ENCODE results near the gene SAC3D1.
"Not testable (repeated sequence)": the region's sequence is repeated elsewhere in the genome, so short reads cannot be mapped to it uniquely, and the experiment has no call there.

Gene SAC3D1

GRCh38 chr11:65040847-65041622 lies at the start of gene SAC3D1:
SAC3D1 (plus strand) TSS chr11:65041210; CDS start chr11:65041293, 83 bp downstream.
- DNase-seq, result peak; percentile 85

DNA sequence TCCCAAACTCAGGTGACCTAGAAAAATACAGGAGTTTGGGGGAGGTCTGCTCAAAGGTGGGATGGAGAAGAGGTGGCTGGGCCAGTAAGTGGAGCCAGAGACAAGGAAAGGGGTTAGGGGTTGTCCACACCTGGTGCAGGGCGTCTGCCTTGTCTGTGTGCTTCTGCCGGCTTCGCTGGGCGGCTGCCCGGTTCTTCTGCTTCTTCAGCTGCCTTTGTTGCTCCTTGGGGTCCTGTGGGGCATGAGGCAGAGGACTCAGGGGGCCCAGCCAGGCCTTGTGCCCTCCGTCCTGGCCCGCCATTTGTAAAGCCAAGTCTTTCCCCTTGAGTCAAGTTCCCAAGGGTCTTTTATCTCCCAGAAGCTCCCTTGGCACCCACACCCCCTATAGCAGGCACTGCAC lies 46.7 kb upstream of the SAC3D1 start:
- DNase-seq, result no peak

DNA sequence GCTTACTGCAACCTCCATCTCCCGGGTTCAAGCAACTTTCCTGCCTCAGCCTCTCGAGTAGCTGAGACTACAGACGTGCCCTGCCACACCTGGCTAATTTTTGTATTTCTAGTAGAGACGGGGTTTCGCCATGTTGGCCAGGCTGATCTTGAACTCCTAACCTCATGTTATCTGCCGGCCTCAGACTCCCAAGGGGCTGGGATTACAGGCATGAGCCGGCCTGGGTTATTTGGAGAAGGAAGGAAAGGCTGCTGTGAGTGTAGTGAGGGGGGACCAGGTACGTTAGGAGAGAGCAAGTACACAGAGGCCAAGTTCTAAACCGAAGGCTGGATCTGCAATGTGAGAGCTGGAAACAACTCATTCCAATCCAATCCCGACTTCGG lies 44.7 kb upstream of the SAC3D1 start:
- no peak for DNase-seq

DNA sequence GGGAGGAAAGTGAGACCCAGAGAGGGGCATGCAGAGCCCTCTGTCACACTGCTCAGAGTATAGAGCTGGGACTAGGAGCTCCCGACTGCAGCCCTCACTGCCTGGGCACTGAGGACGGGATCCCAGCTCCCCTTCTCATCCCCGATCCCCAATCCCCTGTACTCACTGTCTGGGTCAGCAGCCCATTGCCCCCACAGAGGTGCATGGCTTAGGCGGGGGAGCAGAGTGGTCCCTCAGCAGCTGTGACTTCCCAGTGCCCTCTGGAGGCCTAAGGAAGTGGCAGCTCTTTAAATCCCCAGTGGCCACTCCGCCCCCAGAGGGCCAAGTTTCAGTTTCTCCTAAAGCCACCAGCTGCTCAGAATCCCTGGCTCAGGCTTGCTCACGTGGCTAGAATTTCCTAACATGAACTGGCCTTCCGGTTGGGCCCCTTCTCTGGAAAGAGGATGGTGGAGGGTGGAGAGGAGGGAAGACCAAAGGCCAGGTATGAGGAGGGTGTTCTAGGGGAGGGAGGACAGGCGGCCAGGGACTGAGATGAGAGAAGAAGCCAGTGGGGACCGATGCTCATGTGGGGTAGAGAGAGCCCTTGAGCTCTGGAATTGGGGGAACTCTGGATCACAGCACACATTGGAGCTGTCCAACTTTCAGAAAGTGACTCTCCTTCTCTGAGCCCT lies 44.2 kb upstream of the SAC3D1 start, which contains the start of gene BATF2:
BATF2 (minus strand) TSS at position 262 of the 671 bp plus-strand sequence; CDS start at position 205, 57 bp downstream.
- DNase-seq, result no peak

- no peak for DNase-seq
These were observed 42.9 kb upstream of the SAC3D1 start for GRCh38 chr11:64998141-64998540.

DNA sequence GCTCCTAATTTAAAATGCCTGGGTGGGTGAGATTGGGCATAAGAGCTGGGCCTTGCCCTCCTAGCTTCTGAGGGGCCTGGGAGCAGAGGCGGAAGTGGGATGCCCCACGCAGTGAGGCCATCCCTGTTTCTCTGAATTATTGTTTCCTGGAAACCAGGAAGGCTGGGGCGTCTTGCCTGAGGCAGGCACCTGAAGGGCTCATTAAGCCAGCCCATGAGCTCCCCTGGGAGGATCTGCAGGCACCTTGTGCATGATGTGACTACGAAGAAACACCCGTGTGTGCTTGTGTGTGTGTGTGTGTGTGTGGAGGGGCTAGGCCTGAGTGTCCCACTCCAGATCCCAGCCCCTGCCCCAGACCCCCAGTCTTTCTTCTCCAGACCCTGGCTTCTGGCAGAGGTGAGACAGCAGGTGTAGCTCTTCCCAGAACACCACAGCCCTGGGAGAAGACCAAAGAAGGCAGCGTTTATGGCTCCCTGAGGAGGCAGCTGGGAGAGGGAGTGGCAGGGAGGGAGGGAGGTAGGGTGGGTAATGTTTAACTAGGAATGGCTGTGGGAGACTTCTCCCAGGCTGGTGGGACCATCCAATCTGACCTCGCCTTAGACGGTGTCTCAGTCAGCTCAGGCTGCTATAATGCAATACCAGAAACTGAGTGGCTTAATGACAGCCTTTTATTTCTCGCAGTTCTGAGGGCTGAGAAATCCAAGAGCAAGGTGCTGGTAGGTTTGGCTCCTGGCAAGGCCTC lies 42.1 kb upstream of the SAC3D1 start:
- DNase-seq, result no peak

GRCh38 chr11:64999478-64999877 lies 41.5 kb upstream of the SAC3D1 start:
- DNase-seq, result no peak

DNA sequence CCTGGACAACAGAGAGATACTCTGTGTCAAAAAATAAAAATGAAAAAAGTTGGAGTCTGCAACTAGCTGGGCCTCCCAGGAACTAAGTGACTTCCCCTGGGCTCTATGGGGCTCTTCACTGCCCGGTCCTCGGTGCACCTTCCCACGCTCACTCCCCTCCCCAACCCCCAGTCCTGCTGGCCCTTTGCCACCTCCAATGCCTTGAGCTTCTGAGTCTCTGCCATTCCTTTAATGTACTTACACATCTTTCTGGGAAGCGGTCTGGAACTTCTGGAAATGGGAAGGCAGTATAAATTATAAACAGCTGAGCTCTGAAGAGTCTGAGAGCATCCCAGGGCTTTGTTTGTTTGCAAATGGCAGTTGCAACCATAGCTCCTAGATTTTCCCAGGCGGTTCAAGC lies 38.3 kb upstream of the SAC3D1 start:
- DNase-seq, result no peak

DNA sequence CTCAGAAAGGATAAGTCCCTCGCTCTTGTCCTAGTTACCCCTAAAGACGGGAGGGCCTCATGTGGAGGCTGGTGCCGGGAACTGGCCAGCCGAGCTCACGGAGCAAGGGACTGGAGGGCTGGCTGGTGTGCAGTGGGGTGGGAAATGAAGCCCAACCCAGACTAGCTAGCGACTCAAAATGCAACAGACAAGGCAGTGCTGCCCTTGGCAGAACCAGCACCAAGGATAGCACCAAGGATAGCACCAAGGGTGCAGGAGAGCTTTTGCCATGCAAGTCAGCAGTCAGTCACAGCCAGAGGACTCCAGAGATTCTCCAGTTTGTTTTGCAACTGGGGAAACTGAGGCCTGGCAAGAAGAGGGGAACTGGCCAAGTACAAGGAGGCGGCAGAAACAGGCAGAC lies 37.7 kb upstream of the SAC3D1 start:
- DNase-seq, result no peak

DNA sequence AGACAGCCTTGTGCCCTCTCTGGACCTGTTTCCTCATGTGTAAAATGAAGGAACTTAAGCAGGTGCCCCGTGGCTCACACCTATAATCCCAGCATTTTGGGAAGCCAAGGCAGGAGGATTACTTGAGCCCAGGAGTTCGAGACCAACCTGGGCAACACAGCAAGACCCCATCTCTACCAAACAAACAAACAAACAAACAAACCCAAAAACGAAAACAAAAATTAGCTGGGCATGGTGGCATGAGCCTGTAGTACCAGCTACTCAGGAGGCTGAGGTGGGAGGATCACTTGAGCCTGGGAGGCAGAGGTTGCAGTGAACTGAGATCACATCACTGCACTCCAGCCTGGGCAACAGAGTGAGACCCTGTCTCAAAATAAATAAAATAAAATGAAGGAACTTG lies 37.0 kb upstream of the SAC3D1 start:
- not testable (repeated sequence) for DNase-seq

GRCh38 chr11:65008016-65008415 lies 33.0 kb upstream of the SAC3D1 start:
- DNase-seq, result no peak

GRCh38 chr11:65008873-65009272 lies 32.1 kb upstream of the SAC3D1 start:
- no peak for DNase-seq

- DNase-seq, result peak; percentile 84
These were observed 27.7 kb upstream of the SAC3D1 start for GRCh38 chr11:65013130-65013887.

GRCh38 chr11:65013888-65014725 lies 26.9 kb upstream of the SAC3D1 start, which contains the start of gene ARL2:
ARL2 (plus strand) TSS chr11:65014160; CDS start chr11:65014208, 48 bp downstream.
- DNase-seq, result peak; percentile 78

- DNase-seq, result no peak
These were observed 26.2 kb upstream of the SAC3D1 start for GRCh38 chr11:65014726-65015227.

DNA sequence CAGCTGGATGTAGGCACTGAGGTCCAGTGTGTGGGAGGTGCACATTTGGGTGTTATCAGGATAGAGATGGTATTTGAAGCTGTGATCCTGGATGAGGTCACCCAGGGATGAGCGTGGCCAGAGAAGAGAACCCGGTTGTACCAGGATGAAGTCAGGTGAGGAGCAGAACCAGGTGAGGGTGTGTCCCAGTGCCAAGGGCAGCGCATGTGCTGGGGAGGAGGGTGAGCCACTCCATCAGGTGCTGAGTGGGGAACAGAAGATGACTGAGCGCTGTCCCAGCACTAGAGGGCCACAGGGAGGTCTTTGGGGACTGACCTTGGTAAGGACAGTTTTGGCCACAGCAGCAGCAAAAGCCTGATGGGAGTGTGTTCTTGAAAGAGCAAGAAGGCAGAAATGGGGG lies 24.3 kb upstream of the SAC3D1 start:
- no peak for DNase-seq

DNA sequence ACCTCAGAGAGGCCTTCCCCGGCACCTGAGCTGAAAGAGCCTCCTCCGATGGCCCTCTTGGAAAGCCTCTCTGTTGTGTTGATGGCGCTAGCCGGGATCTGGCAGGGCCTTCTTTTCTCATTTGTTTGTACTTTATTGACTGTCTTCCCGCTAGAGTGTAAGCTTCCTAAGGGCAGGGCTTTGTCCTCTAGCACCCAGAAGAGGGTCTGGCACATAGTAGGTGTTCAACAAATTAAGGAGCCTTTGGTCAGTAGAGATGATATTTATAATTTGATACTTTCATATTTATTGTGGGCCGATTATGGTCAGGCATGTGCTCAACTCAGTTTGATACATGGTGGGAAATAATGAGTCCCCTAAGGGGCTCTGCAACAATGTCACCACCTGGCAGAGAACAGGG lies 23.1 kb upstream of the SAC3D1 start:
- no peak for DNase-seq

GRCh38 chr11:65019824-65020223 lies 21.2 kb upstream of the SAC3D1 start:
- DNase-seq, result no peak

DNA sequence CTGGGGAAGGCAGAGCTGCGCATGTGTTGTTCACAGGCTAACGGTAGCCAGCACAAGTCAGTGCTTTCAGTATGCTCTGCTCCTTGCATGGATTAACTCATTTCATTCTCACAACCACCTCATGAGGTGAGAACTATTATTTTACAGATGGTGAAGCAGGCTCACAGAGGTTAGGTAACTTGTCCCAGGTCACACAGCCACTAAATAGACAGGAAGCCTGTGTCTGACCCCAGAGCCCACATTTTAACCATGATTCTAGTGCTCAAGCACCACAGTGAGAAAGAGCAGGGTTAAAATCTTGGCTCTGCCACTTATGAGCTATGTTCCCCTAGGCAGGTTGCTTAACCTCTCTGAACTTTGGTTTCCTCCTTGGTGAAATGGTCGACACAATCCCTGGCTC lies 20.0 kb upstream of the SAC3D1 start:
- DNase-seq, result no peak

DNA sequence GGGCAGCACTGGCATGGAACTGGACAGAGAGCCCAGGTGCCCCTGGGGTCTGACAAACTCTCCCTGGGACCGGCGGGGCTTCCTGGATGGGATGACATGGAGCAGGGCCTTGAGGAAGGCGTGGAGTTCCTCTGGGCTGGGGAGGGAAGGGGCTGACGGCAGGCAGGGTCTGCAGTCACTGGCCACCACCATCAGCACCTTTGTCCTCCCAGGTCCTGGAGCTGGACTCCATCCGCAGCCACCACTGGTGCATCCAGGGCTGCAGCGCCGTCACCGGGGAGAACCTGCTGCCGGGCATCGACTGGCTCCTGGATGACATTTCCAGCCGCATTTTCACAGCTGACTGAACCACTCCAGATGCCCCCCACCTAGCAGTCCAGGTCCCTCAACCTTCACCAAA lies 19.5 kb upstream of the SAC3D1 start:
- no peak for DNase-seq

DNA sequence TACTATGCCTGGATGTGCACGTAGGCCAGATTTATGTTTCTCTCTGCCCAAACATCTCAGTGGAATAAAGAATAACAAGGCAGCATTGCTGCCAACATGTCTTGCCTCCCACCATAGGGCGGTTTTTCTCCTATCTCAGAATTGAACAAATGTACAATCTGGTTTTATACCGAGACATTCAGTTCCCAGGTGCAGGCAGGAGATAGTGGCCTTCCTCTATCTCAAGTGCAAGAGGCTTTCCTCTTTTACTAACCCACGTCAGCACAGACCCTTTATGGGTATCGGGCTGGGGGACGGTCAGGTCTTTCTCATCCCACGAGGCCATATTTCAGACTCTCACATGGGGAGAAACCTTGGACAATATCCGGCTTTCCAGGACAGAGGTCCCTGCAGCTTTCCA lies 17.5 kb upstream of the SAC3D1 start:
- DNase-seq, result not testable (repeated sequence)

DNA sequence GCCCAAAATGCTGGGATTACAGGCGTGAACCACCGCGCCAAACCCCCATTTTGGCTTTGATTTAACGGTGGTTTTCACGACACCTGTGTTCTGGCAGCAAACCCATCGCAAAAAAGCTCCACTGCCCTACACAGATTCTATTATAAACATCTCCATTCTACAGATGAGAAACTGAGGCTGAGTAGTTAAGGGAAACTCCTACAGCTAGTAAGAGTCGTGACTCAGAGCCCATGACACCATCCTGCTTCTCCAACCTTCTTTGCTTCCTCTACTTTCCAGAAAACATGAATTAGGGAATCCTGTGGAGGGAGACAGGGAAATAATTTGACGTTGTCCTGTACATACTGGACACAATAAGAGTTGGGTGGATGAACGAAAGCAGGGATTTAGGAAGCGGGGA lies 14.2 kb upstream of the SAC3D1 start:
- DNase-seq, result no peak

Measured in activated effector memory CD4-positive, alpha-beta T cell treated with Interleukin-2 at 50 U/mL for 16 hours (primary cell).